Cardiac septum (tissue), 1 donor: ENCODE results near the gene ZFYVE9. TPM values are rescaled to one million over a fixed set of nuclear protein-coding genes. Genes with fewer than 3 reads are reported as not detected.

Source experiments
- DNase-seq: peaks from one replicate; pipeline ENCODE4 v3.0.0-alpha.2; 2020; ENCODE audit warnings: low spot score
- intact Hi-C: fragments of 100-400 bp; cut with DNase I; formaldehyde crosslinking; loops from one replicate; pipeline ENCODE4 v1.14.0; 2022
- total RNA-seq: library from RNA; stranded (reverse); fragmentation: NEBNext Ultra II Directional; extraction: Animal tissue kit (Norgen Biotek cat#: 25700); gene quantifications from one replicate; pipeline ENCODE4 v1.2.1, GENCODE V29; 2021
- donor health status: DM: no; HTN: no; CAD: no.

ZFYVE9 gene
- total RNA-seq, 1 donor from 2014 or later = 15.5 TPM

DNA sequence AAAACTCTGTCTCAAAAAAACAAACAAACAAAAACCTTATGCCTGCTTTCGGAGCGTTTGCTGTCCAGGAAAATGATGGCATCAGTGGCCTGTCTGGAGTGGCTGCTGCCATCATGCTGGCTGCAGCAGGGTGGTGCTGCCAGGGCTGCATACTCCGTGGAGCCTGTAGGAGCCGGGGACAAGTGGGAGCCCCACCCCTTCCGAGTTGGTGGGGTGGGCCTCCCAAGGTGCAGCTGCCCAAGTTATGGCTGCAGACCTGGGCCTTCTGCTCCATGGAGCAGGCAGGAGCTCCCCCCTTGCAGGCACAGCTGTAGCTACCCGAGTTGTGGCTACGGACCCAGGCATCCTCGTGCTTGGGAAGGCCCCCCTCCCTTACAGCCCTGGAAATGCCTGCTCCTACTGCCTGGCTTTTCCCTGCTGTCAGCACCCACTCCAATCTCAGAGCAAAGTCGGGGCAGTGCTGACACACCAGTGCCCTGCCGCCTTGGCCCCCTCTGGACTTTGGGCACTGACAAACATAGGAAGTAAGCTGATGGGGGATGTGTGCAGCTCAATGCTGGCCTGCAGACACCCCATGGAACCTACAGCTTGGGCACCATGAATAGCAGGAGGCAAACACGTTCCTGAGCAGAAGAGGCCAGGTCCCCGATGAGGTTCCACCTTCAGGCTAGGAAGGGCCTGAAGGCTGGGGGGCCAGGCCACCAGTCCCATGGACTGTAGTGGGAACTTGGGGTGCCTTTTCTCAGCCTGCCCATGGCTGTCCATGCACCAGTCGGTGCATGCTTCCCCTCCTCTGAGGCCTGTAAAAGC is 163.7 kb downstream of the ZFYVE9 start:
- intact Hi-C loops = no loop called here
- no peak for DNase-seq

DNA sequence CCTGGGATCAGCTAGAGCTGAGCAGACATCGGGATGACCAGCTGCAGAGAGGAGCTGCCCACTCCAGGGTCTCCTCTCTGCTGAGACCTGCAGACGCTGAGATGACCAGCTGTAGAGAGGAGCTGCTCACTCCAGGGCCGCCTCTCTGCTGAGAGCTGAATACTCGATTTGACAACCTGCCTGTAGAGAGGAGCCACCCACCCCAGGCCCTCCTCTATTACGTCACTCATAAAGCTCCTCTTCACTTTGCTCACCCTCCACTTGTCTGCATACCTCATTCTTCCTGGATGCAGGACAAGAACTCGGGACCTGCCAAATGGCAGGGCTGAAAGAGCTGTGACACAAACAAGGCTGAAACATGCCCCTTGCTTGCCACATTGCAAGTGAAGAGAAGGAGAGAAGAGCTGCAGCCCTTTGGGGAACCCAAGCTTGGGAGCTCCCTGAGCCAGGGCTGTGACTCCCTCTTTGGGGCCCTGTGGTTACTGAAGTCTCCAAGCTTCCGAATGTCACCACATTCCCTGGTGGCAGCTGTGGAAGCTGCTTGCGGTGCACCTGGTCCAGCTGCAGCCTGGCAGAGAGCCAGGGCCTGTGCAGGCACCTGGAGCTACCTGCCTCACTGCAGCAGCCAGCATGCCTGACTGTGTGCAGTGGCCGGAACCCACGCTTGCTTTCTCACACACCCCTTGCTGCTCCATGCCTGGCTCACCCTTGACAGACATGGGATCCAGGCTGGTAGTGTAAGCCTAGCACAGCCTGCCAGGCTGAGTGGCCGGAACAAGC is 164.5 kb downstream of the ZFYVE9 start:
- no peak for DNase-seq
- intact Hi-C loops = no loop called here

DNA sequence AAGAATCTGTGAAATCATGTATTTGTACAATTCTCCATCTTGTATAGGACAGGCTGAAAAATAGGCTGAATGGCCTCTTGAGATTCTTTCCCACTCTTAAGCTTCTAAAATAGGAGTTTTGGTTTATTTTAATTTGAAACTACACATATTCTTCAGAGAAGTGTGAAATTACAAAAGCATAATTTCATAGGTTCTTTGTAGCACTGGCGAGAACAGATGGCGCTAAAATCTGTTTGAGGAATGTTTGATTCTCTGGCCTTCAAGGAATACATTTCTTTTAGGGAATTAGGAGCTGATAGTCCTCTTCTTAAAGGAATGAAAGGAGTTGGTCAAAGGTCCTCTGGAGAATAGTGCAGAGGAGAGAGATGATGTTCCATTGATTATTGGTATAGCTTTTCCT is 179.2 kb downstream of the ZFYVE9 start:
- intact Hi-C loops = no loop called here
- DNase-seq = no peak

DNA sequence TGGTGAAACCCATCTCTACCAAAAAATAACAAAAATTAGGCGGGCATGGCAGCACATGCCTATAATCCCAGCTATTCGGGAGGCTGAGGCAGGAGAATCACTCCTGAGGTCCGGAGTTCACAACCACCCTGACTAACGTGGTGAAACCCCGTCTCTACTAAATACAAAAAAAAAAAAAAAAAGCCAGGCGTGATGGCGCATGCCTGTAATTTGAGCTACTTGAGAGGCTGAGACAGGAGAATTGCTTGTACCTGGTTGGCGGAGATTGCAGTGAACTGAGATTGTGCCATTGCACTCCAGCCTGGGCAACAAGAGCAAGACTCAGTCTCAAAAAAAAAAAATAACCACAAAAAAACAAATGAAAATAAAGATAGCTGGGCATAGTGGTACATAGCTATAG is 181.8 kb downstream of the ZFYVE9 start:
- intact Hi-C loops = no loop called here
- no peak for DNase-seq

DNA sequence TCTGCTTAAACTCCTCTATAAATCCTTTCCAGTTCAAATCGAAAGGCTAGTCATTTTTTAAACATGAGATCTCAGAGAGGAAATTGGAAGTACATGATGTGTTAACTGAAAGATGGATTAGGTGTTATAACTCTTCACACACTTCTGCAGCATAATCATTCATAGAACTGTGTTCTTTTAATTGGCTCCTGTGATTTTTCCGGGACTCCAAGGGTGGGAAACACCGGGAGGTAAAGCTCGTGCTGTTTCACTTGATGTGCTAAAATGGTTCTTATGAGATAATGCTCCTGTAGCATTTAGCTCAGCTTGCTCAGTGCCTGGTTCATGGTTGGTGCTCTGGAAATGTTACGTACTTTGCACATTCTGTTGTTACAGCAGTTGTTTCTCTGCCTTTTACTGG is 183.9 kb downstream of the ZFYVE9 start:
- intact Hi-C loops = no loop called here
- DNase-seq = no peak

DNA sequence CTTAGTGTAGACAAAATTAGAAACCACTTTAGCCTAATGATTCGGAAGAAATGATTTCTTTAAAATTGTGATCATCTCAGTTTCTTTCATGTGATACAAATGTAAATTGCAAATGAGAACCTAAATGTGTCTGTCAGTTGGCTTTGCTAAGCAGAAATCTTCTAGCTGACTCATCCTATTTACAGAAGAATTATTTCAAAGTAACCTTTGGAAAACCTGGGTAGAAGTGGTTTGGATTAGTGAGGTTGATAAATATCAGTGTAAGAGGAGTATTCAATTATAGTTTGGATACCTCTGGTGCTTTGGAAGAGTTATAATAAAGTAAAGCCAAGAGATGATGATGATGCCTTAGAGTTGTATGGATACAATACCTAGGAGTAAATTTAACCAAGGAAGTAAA is 186.7 kb downstream of the ZFYVE9 start:
- intact Hi-C loops = no loop called here
- no peak for DNase-seq

DNA sequence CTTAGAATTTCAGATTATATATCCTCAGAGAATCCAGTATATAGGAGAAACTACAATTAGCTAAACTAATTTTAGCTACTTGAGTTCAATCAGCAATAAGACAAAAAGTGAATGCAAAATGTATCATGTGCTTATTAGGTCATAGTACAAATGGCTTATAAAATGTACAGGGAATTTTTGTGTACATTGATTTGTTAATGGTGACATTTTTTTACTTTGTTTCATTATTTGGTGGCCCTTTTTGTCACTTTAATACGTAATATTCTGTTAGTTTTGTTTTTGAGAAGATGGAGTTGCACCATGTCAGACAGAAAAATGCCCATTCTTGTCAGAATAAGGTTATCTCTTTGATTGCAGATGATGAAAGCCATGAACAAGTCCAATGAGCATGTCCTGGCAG is 190.5 kb downstream of the ZFYVE9 start:
- intact Hi-C loops = no loop called here
- no peak for DNase-seq

DNA sequence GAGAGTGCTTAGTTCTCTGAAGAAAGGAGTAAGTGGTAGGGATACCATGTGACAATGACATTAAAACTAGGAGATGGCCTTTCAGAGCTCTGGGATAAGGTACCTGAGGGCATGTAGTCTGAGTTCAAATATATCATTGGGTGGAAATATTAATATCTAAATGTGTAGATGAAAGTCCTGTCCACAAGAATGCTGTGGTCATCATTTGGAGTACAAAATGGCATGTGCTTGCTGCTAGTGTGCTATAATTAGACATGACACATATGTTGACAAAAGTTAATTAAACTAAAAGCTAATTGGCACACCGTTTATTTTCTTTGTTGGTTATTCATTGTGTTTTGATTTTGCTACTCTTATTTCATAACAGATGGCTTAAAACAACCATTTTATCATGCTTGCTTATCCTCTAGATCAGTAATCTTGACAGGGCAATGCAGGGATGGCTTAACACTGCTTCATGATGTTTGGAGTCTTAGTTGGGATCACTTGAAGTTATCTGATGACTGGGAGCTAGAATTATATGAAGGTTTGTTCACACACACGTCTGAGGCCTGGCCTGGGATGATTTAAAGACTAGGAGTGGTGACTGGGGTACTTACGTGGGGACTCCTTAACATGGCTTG is 193.1 kb downstream of the ZFYVE9 start:
- intact Hi-C loops = no loop called here
- no peak for DNase-seq

DNA sequence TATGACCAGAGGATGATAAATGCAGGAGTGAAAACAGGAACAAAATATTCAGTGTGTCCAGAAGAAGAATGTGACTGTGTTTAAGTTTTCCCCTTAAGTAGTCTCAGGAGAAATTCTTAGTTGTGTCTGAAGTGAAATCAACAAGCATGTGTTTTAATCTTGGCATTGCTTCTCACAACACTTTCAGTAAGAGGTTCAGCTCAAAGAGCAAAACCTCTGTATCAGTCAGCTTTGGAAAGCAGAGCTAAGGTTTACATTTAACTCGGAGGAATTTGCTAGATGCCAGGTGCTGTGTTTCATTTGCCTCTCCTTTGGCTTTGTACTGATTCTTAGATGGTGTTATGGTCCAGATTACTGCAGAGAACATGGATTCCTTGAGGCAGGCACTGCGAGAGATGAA is 195.6 kb downstream of the ZFYVE9 start:
- DNase-seq = no peak
- intact Hi-C loops = no loop called here

DNA sequence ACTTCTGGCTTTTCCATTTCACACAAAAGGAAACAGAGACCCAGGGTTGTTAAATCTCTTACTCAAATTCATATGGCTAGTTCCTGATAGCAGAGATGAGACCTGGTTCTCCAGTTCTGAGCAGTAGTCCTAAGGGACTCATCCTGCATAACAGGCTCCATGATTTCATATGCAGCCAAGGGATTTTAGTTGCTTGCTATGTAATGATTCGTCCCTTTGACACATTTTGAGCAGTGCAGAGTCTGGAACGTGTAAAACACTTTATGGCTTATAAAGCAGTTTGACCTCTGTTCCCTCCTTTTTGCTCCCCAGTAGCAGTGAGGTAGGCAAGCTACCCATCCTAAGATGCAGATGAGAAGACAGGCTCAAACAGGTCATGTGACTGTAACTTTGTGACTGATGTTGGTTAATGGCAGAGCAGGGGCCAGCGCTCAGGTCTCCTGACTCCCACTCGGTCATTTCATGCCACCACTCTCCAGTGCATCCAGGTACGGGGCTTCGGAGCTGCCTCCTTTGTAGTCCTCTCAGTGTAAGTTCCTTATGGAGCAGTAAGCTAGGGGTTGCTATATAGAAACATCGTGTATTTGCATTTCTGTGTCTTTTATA is 199.9 kb downstream of the ZFYVE9 start:
- no peak for DNase-seq

DNA sequence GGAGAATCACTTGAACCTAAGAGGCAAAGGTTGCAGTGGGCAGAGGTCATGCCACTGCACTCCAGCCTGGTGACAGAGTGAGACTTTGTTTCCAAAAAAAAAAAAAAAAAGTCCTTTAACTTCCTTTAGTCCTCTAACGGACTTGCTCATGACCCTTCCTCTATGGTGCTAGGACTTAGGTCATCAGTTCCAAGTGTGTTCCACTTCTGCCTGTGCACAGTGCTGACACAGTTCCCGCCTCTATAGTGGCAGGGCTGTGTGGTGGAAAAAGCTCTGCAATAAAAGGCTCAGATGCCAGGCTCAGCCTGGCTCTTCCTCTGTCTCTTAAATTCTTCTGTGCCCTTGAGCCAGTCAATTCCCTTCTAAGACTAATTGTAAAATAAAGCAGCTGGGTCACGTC is 202.1 kb downstream of the ZFYVE9 start:
- intact Hi-C loops = no loop called here
- no peak for DNase-seq

More for the DNA sequence above, 199.9 kb downstream of the ZFYVE9 start:
- intact Hi-C loops = no loop called here

DNA sequence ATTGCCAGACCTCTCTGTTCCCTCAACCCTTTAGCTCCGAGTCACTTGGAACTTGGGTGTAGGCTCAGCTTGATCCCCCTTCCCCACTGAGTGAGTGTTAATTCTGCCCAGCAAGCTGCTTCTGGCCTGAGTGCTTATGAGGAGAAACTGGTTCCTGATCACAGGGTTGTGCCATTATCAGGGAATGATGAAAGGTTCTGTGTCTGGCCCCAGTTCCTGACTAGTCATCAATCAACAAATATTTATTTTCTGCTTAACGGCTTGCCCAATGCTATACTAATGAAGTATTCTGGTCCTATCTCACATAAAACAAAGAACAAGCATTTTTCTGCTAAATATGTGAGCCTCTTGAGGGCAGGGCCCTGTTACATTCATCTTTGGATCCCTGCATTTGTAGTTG is 203.4 kb downstream of the ZFYVE9 start:
- DNase-seq = no peak
- intact Hi-C loops = no loop called here

DNA sequence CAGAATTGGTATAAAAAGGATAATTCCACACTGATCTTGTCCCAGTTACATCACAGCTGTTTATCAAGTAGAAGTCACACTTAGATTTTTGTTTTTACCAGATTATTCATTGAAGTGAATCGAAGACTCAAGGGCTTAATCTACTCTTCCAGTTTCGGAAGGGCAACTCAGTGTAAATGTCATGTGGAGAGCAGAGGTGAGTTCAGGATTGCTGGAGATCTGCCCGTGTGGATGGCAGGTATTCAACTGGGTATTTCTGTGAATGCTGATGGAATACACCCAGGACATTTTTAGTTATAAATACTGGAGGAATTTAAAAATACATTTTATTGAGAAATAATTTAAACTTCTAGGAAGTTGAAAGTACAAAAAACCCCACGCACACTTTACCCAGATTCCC is 204.8 kb downstream of the ZFYVE9 start:
- no peak for DNase-seq
- intact Hi-C loops = no loop called here

DNA sequence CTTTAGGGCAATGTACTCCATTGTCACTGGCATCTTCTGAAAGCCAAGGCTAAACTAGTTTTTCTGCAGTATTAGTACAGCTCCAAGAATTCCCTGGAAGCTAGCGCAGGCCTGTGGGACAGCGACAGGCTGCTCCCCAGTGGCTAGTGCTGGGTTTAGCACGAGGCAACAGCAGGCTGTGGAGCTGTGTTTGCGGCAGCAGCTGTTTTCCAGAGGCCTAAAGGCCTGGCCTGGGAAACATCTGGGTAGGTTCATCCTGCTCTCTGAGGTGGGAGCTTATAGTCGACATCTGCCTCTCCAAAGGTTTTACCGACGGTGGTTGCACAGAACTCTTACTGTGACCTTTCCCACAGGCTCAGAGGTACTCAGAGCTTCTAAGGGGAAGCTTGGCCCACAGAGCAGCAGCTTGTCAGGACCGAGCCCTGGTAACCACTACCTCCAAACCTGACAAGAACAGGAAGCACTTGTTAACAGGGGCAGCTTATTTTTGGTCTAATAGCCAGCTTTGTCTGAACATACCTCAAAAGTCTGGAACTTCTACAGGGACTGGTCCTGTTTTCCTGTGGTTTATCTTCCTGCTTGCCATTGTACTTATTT is 206.9 kb downstream of the ZFYVE9 start:
- no peak for DNase-seq
- intact Hi-C loops = no loop called here

DNA sequence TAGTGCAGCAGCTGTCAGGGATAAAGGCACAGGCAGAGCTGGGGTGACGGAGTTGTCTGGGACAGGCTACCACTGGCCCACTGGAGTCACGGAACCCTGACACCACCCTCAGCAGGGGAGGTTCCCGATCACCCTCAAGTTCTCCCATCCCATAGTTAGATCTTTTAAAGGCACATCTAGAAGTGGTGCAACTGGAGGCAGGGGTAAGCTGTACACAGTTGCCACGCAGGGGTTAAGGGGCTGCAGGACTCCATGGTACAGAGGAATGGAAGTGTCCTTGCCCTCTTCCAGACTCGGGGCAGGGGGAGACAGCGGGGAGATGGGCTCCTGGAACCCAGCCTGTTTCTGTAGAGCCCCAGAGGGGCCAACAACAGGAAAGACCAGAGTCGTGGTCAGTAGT is 210.8 kb downstream of the ZFYVE9 start:
- intact Hi-C loops = no loop called here
- DNase-seq = no peak

DNA sequence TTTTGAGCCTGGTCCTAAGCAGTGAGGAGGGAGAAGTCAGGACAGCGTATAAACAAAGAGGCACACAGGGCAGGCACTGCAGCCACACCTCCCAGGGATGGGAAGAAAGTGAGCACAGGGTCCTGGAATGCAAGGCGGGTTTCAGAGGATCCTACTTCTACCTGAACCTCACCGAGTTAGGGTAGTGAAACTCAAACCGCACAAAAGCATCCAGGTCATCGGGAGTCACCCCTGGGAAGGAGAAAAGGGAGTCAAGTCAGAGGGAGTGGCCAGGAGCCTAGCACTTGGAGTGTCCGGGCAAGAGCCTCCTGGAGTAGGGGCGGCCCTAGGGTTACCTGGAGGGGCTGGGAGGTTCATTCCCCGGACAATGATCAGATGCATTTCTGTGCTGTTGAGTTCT is 213.5 kb downstream of the ZFYVE9 start:
- no peak for DNase-seq
- intact Hi-C loops = no loop called here

DNA sequence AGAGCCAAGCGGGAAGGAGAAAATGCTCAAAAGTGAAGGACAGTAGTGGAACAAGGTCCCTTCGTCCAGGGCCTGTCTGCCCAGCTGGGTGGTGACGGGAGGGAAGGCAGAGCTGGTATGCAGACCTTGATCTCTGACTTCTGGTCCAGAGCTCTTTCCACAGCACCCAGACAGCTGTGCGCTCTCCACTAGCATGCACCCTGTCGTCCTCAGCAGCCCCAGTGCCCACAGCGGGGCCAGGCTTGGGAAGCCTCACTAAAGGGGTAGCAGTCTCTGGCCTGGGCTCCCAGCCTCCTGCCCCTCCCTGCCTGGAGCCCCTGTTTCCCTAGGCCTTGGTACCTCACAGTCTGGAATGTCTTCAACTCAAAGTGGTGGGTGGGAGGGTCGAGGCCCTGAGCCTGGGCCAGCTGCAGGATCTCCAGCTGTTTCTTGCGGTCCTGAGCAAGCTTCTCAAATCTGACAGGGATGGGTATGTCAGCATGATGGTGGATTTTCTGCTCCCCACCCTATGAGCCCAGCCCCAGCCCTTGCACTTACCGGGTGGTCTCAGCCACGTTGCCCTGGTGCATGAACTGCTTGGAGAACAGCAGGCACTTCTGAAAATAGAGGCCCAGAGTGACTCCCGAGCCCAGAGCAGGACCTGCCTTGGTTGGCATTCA is 214.1 kb downstream of the ZFYVE9 start:
- intact Hi-C loops = no loop called here
- DNase-seq = no peak

DNA sequence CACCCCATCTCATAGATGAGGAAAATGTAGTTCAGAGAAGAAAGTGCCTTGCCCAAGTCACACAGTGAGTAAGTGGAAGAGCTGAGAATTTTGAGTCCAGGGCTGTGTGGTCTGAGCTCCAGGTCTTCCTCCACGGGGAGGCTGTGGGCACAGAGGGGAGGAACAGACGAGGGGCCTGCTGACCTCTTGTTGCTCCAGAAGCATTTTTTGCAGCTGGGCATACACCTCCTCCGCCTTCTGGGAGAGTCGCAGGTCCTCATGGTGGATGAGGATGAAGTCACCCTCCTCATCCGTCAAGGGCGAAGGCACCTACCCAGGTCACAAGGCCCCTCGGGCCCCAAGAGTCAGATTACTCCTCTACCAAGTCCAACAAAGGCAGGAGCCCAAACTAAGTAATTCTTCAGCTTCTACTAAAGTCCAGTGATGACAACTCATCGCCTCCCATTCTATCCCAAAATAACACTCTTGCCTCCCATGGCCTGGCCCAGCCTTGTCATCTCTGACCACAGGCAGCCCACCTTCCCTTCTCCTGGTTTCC is 215.0 kb downstream of the ZFYVE9 start:
- DNase-seq = no peak
- intact Hi-C loops = no loop called here

DNA sequence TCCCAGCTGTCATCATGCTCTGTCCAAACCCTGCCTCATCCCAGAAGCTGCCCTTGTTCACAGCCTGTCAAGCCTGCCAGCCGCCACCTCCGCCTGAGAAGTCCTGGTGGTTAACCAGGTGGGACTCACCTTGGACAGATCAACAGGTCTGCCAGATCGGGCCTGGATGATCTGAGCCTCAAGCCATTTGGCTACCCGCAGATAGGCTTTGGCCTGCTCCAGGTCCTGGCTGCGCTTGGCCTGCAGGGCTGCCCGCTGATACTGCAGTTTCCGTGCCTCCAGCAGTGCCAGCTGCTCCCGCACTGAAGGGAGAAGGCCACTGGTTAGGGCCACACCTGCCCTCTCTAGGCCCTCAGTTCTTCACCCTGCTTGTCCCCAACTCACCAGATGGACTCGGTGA is 215.5 kb downstream of the ZFYVE9 start:
- intact Hi-C loops = no loop called here
- no peak for DNase-seq
